Suprapubic skin (tissue), 4 donors: ENCODE data around the gene RHOF. TPM values are rescaled to one million over a fixed set of nuclear protein-coding genes. Genes with fewer than 3 reads are reported as not detected.
"Not testable (repeated sequence)": the region's sequence is repeated elsewhere in the genome, so short reads cannot be mapped to it uniquely, and the experiment has no call there.

Experiments
- DNase-seq, 2 donors: peaks; one replicate each; pipeline ENCODE4 v3.0.0-alpha.2; 2019; ENCODE audit warnings: low spot score in 2 of 2
- H3K27ac ChIP-seq: fragments of 200-600 bp; sonication (generic); one replicate; pipeline ENCODE4 v1.5.1; 2019
- H3K27me3 ChIP-seq: fragments of 200-600 bp; sonication (generic); one replicate; pipeline ENCODE4 v1.5.1; 2019
- H3K36me3 ChIP-seq: fragments of 200-600 bp; sonication (generic); one replicate; pipeline ENCODE4 v1.5.1; 2019
- H3K4me1 ChIP-seq: fragments of 200-600 bp; sonication (generic); one replicate; pipeline ENCODE4 v1.5.1; 2019
- H3K4me3 ChIP-seq: fragments of 200-600 bp; sonication (generic); one replicate; pipeline ENCODE4 v1.5.1; 2019; ENCODE audit warnings: mild to moderate bottlenecking
- H3K9me3 ChIP-seq: fragments of 200-600 bp; sonication (generic); one replicate; pipeline ENCODE4 v1.5.1; 2019
- CTCF ChIP-seq, 2 donors: fragments of 200-600 bp in 1 of 2; fragments of 450-650 bp in 1 of 2; sonication (generic) in 1 of 2; IDR thresholded peaks; one replicate each; pipeline ENCODE4 v1.5.1; 2016 to 2019; ENCODE audit warnings: antibody characterized with exemption in 2 of 2, mild to moderate bottlenecking in 1 of 2, moderate library complexity in 1 of 2
- EP300 ChIP-seq: sonication (generic); formaldehyde crosslinking; IDR thresholded peaks from one replicate; pipeline ENCODE4 v1.6.1; 2017; ENCODE audit warnings: antibody characterized with exemption
- POLR2A ChIP-seq, 2 donors: fragments of 450-650 bp; IDR thresholded peaks; one replicate each; pipeline ENCODE4 v1.6.1; 2017; ENCODE audit warnings: antibody characterized with exemption in 2 of 2, mild to moderate bottlenecking in 2 of 2, moderate library complexity in 2 of 2
- POLR2AphosphoS5 ChIP-seq, 3 donors: sonication (generic); formaldehyde crosslinking; IDR thresholded peaks; one replicate each; pipeline ENCODE4 v1.6.1; 2017; ENCODE audit warnings: antibody characterized with exemption in 3 of 3
- WGBS: methylation state at CpG from one replicate; pipeline ENCODE4 v1.1.5; 2018; 5-methylcytosine and 5-hydroxymethylcytosine counted together
- total RNA-seq, 4 donors: library from RNA; depleted of rRNA; stranded (reverse); fragments of >200 nt; gene quantifications; one replicate each; pipeline ENCODE4 v1.1.0, GENCODE V29; 2016

RHOF gene
- total RNA-seq, 4 donors from 2014 or later = 6.6 to 20.4 (median 17.5) TPM

DNA sequence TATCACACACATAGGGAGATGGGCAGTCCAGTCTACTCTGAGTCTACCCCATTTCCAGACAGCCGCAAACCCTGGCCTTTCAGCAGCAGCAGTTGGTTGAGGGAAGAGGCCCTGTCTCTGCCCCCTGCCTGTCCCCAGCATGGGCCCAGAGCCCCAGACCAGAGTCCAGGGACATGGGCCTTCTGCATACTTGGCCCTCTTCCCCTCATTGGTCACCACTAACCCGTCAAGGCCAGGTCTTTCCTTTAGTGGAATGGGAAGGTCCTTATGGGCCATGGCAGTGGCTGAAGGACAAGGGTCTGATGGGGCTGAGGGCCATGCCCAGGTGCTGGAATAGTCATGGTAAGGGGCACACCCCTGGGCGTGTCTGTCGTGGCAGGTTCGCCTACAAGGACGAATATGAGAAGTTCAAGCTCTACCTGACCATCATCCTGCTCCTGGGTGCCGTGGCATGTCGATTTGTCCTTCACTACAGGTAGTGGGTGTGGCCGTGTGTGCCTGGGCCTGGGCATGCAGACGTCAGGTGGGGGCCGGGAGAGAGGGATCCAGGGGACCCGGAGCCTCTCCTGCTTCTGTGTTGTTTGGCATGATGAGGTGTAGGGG, 41.6 kb downstream of the RHOF start:
- Histone ChIP-seq H3K4me1 (no peaks in the 10 kb centered on the region), H3K4me3 (no peak overlapping the region), H3K27ac (no peak overlapping the region), H3K9me3 (no peaks in the 10 kb centered on the region), H3K27me3 (no peaks in the 10 kb centered on the region), H3K36me3 (peaks cover 34% of the 10 kb centered on the region)
- 88% methylated on average over 6 of the region's 12 CpGs for WGBS
- TF ChIP-seq POLR2A (IDR thresholded peaks at IDR 0.05) = no peak
- no peak for DNase-seq

GRCh38 chr12:121751034-121751433, 42.5 kb downstream of the RHOF start:
- Histone ChIP-seq H3K9me3 (no peaks in the 10 kb centered on the region), H3K27ac (no peak overlapping the region), H3K36me3 (peaks cover 34% of the 10 kb centered on the region), H3K4me1 (no peaks in the 10 kb centered on the region), H3K4me3 (no peak overlapping the region), H3K27me3 (no peaks in the 10 kb centered on the region)
- TF ChIP-seq POLR2AphosphoS5 (IDR thresholded peaks at IDR 0.05) = no peak
- TF ChIP-seq EP300 = no peak
- TF ChIP-seq POLR2A (IDR thresholded peaks at IDR 0.05) = no peak
- DNase-seq = no peak
- WGBS = 81% methylated on average over 1 of the region's 1 CpG

DNA sequence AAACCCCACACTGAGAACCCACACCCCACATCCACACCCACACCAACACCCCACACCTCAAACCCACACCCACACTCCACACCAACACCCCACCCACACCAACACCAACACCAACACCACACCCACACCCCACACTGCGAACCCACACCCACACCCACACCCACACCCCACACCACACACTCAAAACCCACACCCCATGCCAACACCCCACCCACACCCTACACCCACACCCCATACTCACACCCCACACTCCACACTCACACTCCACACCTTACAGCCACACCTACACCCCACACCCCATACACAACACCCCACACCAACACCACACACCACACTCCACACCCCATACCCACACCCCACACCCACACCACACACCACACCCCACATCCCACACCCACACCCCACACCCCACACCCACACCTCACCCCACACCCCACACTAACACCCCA, 43.0 kb downstream of the RHOF start:
- Histone ChIP-seq H3K36me3 (peaks cover 34% of the 10 kb centered on the region), H3K27me3 (no peaks in the 10 kb centered on the region), H3K4me1 (no peaks in the 10 kb centered on the region), H3K4me3 (no peak overlapping the region), H3K9me3 (no peaks in the 10 kb centered on the region), H3K27ac (no peak overlapping the region)
- no peak for TF ChIP-seq CTCF (IDR thresholded peaks at IDR 0.05)
- no peak for TF ChIP-seq POLR2A (IDR thresholded peaks at IDR 0.05)
- no peak for TF ChIP-seq POLR2AphosphoS5 (IDR thresholded peaks at IDR 0.05)
- no peak for TF ChIP-seq EP300
- no peak for DNase-seq
- 19% methylated on average over 1 of the region's 1 CpG for WGBS

DNA sequence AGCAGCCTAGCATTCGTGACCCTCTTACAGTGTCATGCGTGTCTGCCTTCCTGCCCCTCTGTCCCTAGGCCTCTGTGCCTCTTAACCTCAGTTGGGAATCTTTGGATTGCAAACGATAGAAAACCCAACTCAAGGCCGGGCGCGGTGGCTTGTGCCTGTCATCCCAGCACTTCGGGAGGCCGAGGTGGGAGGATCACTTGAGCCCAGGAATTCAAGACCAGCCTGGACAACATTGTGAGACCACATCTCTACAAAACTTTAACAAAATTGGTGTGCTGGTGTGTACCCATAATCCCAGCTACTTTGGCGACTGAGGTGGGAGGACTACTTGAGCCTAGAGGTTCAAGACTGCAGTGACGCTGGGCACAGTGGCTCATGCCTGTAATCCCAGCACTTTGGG, 44.2 kb downstream of the RHOF start:
- Histone ChIP-seq H3K27ac (no peak overlapping the region), H3K27me3 (no peaks in the 10 kb centered on the region), H3K4me1 (no peaks in the 10 kb centered on the region), H3K9me3 (no peaks in the 10 kb centered on the region), H3K4me3 (no peak overlapping the region), H3K36me3 (peaks cover 30% of the 10 kb centered on the region)
- whole genome bisulfite sequencing = 89% methylated on average over 8 of the region's 10 CpGs
- no peak for DNase-seq
- no peak for TF ChIP-seq POLR2AphosphoS5 (IDR thresholded peaks at IDR 0.05)
- no peak for TF ChIP-seq CTCF (IDR thresholded peaks at IDR 0.05)
- no peak for TF ChIP-seq POLR2A (IDR thresholded peaks at IDR 0.05)
- TF ChIP-seq EP300 = no peak

DNA sequence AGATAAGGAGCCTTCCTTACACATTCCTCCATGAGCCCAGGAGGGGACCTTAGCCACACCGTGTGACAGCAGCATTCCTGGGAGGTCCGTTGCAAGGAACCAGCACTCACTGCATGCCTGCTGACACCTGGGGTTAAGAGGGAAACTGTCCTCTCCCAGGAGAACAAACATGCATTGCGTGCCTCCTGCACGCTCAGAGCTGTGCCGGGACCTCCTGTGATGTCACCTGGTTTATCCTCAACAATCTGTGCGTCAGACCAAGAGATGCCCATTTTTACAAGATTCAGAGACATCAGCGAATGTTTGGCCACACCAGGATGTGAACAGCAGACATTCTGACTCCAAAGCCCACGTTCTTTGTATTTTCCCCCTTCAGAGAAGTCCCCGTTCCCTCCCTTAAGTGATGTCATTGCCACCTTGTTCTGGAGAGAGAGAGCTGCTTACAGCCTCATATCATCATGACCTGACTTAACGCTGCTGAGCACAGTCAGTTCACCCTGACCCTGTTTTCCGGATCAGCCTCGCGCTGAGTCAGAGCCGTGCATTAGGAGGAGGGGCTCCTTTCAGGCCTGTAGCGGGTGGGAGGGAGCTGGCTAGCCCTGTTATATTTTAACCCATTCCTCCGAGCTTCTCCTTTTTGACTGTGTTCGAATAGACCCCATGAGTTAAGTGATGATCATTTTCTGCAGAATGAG, 44.8 kb downstream of the RHOF start:
- no peak overlapping the region for H3K27ac ChIP-seq
- no peaks in the 10 kb centered on the region for H3K9me3 ChIP-seq
- DNase-seq = no peak
- 56% methylated on average over 17 of the region's 17 CpGs for WGBS
- peaks cover 26% of the 10 kb centered on the region for H3K36me3 ChIP-seq
- no peaks in the 10 kb centered on the region for H3K4me1 ChIP-seq
- no peak overlapping the region for H3K4me3 ChIP-seq
- H3K27me3 ChIP-seq = no peaks in the 10 kb centered on the region
- TF ChIP-seq EP300 = no peak
- TF ChIP-seq POLR2AphosphoS5 (IDR thresholded peaks at IDR 0.05) = no peak
- no peak for TF ChIP-seq POLR2A (IDR thresholded peaks at IDR 0.05)
- TF ChIP-seq CTCF (IDR thresholded peaks at IDR 0.05) = no peak

GRCh38 chr12:121748218-121748570, 45.3 kb downstream of the RHOF start:
- TF ChIP-seq POLR2AphosphoS5 (IDR thresholded peaks at IDR 0.05) (no peak), EP300 (no peak), POLR2A (IDR thresholded peaks at IDR 0.05) (no peak), CTCF (IDR thresholded peaks at IDR 0.05) (no peak)
- peaks cover 25% of the 10 kb centered on the region for H3K36me3 ChIP-seq
- DNase-seq = no peak
- H3K27ac ChIP-seq = no peak overlapping the region
- H3K27me3 ChIP-seq = no peaks in the 10 kb centered on the region
- 82% methylated on average over 12 of the region's 13 CpGs for WGBS
- H3K4me3 ChIP-seq = no peak overlapping the region
- no peaks in the 10 kb centered on the region for H3K4me1 ChIP-seq
- no peaks in the 10 kb centered on the region for H3K9me3 ChIP-seq

DNA sequence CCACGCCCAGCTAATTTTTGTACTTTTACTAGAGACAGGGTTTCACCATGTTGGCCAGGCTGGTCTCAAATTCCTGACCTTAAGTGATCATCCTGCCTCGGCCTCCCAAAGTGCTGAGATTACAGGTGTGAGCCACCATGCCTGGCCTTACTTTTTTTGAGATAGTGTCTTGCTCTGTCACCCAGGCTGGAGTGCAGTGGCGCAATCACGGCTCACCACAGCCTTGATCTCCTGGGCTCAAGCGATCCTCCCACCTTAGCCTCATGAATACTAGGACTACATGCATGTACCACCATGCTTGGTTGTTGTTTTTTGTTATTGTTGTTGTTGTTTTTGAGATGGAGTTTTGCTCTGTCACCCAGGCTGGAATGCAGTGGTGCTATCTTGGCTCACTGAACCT, 47.9 kb downstream of the RHOF start:
- not testable (repeated sequence) for H3K27ac ChIP-seq

More for the DNA sequence above, 47.9 kb downstream of the RHOF start:
- H3K36me3 ChIP-seq = peaks cover 13% of the 10 kb centered on the region
- not testable (repeated sequence) for H3K27me3 ChIP-seq, DNase-seq, H3K9me3 ChIP-seq, H3K4me3 ChIP-seq, H3K4me1 ChIP-seq
- WGBS = 99% methylated on average over 5 of the region's 5 CpGs
